Measurements from ENCODE around the gene COL27A1.
"Not testable (repeated sequence)": the region's sequence is repeated elsewhere in the genome, so short reads cannot be mapped to it uniquely, and the experiment has no call there.

The COL27A1 gene

GRCh38 chr9:114190563-114190905 lies 35.2 kb downstream of the COL27A1 start:
- peaks cover 21% of the 10 kb centered on the region for H3K9me3 ChIP-seq (ENCODE audit: insufficient read depth, low read length)
- no peak for DNase-seq (ENCODE audit: low read depth, low spot score)
- no peak overlapping the region for H3K4me3 ChIP-seq (ENCODE audit: insufficient read length, low read depth)
- H3K27me3 ChIP-seq (ENCODE audit: insufficient read depth, insufficient read length) = no peaks in the 10 kb centered on the region
- no peak overlapping the region for H3K9ac ChIP-seq (ENCODE audit: insufficient read length, low read depth)
- TF ChIP-seq SUZ12 (IDR thresholded peaks at IDR 0.05; ENCODE audit: extremely low read depth, insufficient read depth, insufficient read length) = no peak
- TF ChIP-seq ZNF274 (IDR thresholded peaks at IDR 0.05; ENCODE audit: low read depth, low read length) = no peak
- TF ChIP-seq YY1 (IDR thresholded peaks at IDR 0.05; ENCODE audit: insufficient read depth, insufficient read length) = no peak
- peaks cover 56% of the 10 kb centered on the region for H3K36me3 ChIP-seq (ENCODE audit: insufficient read depth, insufficient read length, low read length)
- H3K4me1 ChIP-seq (ENCODE audit: insufficient read depth, insufficient read length) = peaks cover 11% of the 10 kb centered on the region

- not testable (repeated sequence) for H3K4me3 ChIP-seq (ENCODE audit: insufficient read length, low read depth); DNase-seq (ENCODE audit: low read depth, low spot score); H3K27me3 ChIP-seq (ENCODE audit: insufficient read depth, insufficient read length); H3K9ac ChIP-seq (ENCODE audit: insufficient read length, low read depth)
- H3K9me3 ChIP-seq (ENCODE audit: insufficient read depth, low read length) = peaks cover 21% of the 10 kb centered on the region
- H3K4me1 ChIP-seq (ENCODE audit: insufficient read depth, insufficient read length) = peaks cover 11% of the 10 kb centered on the region
- H3K36me3 ChIP-seq (ENCODE audit: insufficient read depth, insufficient read length, low read length) = peaks cover 56% of the 10 kb centered on the region
Observed at GRCh38 chr9:114191402-114191801, 36.1 kb downstream of the COL27A1 start.

GRCh38 chr9:114192539-114192938 lies 37.2 kb downstream of the COL27A1 start:
- no peak overlapping the region for H3K9ac ChIP-seq (ENCODE audit: insufficient read length, low read depth)
- H3K27me3 ChIP-seq (ENCODE audit: insufficient read depth, insufficient read length) = no peaks in the 10 kb centered on the region
- H3K4me3 ChIP-seq (ENCODE audit: insufficient read length, low read depth) = no peak overlapping the region
- TF ChIP-seq YY1 (IDR thresholded peaks at IDR 0.05; ENCODE audit: insufficient read depth, insufficient read length) (no peak), ZNF274 (IDR thresholded peaks at IDR 0.05; ENCODE audit: low read depth, low read length) (no peak), SUZ12 (IDR thresholded peaks at IDR 0.05; ENCODE audit: extremely low read depth, insufficient read depth, insufficient read length) (no peak)
- peaks cover 13% of the 10 kb centered on the region for H3K4me1 ChIP-seq (ENCODE audit: insufficient read depth, insufficient read length)
- H3K9me3 ChIP-seq (ENCODE audit: insufficient read depth, low read length) = peaks cover 21% of the 10 kb centered on the region
- DNase-seq (ENCODE audit: low read depth, low spot score) = no peak
- peaks cover 56% of the 10 kb centered on the region for H3K36me3 ChIP-seq (ENCODE audit: insufficient read depth, insufficient read length, low read length)

GRCh38 chr9:114193090-114193489 lies 37.8 kb downstream of the COL27A1 start:
- Histone ChIP-seq H3K9me3 (ENCODE audit: insufficient read depth, low read length) (peaks cover 21% of the 10 kb centered on the region), H3K27me3 (ENCODE audit: insufficient read depth, insufficient read length) (no peaks in the 10 kb centered on the region), H3K36me3 (ENCODE audit: insufficient read depth, insufficient read length, low read length) (peaks cover 59% of the 10 kb centered on the region), H3K9ac (ENCODE audit: insufficient read length, low read depth) (no peak overlapping the region), H3K4me1 (ENCODE audit: insufficient read depth, insufficient read length) (peaks cover 16% of the 10 kb centered on the region), H3K4me3 (ENCODE audit: insufficient read length, low read depth) (no peak overlapping the region)
- no peak for TF ChIP-seq ZNF274 (IDR thresholded peaks at IDR 0.05; ENCODE audit: low read depth, low read length)
- no peak for TF ChIP-seq YY1 (IDR thresholded peaks at IDR 0.05; ENCODE audit: insufficient read depth, insufficient read length)
- no peak for TF ChIP-seq SUZ12 (IDR thresholded peaks at IDR 0.05; ENCODE audit: extremely low read depth, insufficient read depth, insufficient read length)
- no peak for DNase-seq (ENCODE audit: low read depth, low spot score)

- Histone ChIP-seq H3K9ac (ENCODE audit: insufficient read length, low read depth) (no peak overlapping the region), H3K4me1 (ENCODE audit: insufficient read depth, insufficient read length) (peaks cover 18% of the 10 kb centered on the region), H3K9me3 (ENCODE audit: insufficient read depth, low read length) (no peaks in the 10 kb centered on the region; the same call in 1 of the 2 replicates), H3K36me3 (ENCODE audit: insufficient read depth, insufficient read length, low read length) (peaks cover 73% of the 10 kb centered on the region), H3K4me3 (ENCODE audit: insufficient read length, low read depth) (no peak overlapping the region), H3K27me3 (ENCODE audit: insufficient read depth, insufficient read length) (no peaks in the 10 kb centered on the region)
- no peak for DNase-seq (ENCODE audit: low read depth, low spot score)
- TF ChIP-seq YY1 (IDR thresholded peaks at IDR 0.05; ENCODE audit: insufficient read depth, insufficient read length) = no peak
- TF ChIP-seq ZNF274 (IDR thresholded peaks at IDR 0.05; ENCODE audit: low read depth, low read length) = no peak
- no peak for TF ChIP-seq SUZ12 (IDR thresholded peaks at IDR 0.05; ENCODE audit: extremely low read depth, insufficient read depth, insufficient read length)
Observed at GRCh38 chr9:114196117-114196516, 40.8 kb downstream of the COL27A1 start.

- H3K27me3 ChIP-seq (ENCODE audit: insufficient read depth, insufficient read length) = no peaks in the 10 kb centered on the region
- TF ChIP-seq ZNF274 (IDR thresholded peaks at IDR 0.05; ENCODE audit: low read depth, low read length) = no peak
- no peak for TF ChIP-seq SUZ12 (IDR thresholded peaks at IDR 0.05; ENCODE audit: extremely low read depth, insufficient read depth, insufficient read length)
- TF ChIP-seq YY1 (IDR thresholded peaks at IDR 0.05; ENCODE audit: insufficient read depth, insufficient read length) = no peak
- no peak overlapping the region for H3K9ac ChIP-seq (ENCODE audit: insufficient read length, low read depth)
- no peak overlapping the region for H3K4me3 ChIP-seq (ENCODE audit: insufficient read length, low read depth)
- no peaks in the 10 kb centered on the region for H3K9me3 ChIP-seq (ENCODE audit: insufficient read depth, low read length)
- peaks cover 83% of the 10 kb centered on the region for H3K36me3 ChIP-seq (ENCODE audit: insufficient read depth, insufficient read length, low read length)
- no peak for DNase-seq (ENCODE audit: low read depth, low spot score)
- peaks cover 18% of the 10 kb centered on the region for H3K4me1 ChIP-seq (ENCODE audit: insufficient read depth, insufficient read length)
Observed at GRCh38 chr9:114196979-114197622, 41.8 kb downstream of the COL27A1 start.

GRCh38 chr9:114198249-114199040 lies 43.1 kb downstream of the COL27A1 start:
- Histone ChIP-seq H3K36me3 (ENCODE audit: insufficient read depth, insufficient read length, low read length) (peaks cover 90% of the 10 kb centered on the region), H3K9me3 (ENCODE audit: insufficient read depth, low read length) (no peaks in the 10 kb centered on the region), H3K27me3 (ENCODE audit: insufficient read depth, insufficient read length) (no peaks in the 10 kb centered on the region), H3K4me3 (ENCODE audit: insufficient read length, low read depth) (no peak overlapping the region), H3K4me1 (ENCODE audit: insufficient read depth, insufficient read length) (peaks cover 7% of the 10 kb centered on the region), H3K9ac (ENCODE audit: insufficient read length, low read depth) (no peak overlapping the region)
- DNase-seq (ENCODE audit: low read depth, low spot score) = no peak
- no peak for TF ChIP-seq YY1 (IDR thresholded peaks at IDR 0.05; ENCODE audit: insufficient read depth, insufficient read length)
- no peak for TF ChIP-seq ZNF274 (IDR thresholded peaks at IDR 0.05; ENCODE audit: low read depth, low read length)
- no peak for TF ChIP-seq SUZ12 (IDR thresholded peaks at IDR 0.05; ENCODE audit: extremely low read depth, insufficient read depth, insufficient read length)

All from NT2/D1 (cell line).